ENCODE measurements around the gene POU3F3.

GRCh38 chr2:104896446-104896845, 42.5 kb downstream of the POU3F3 start:
- TF ChIP-seq CTCF (conservative IDR thresholded peaks at IDR 0.05; ENCODE audit: low read length) (no peak), EZH2phosphoT487 (IDR thresholded peaks at IDR 0.05; ENCODE audit: borderline replicate concordance, low read depth, low read length) (no peak)
